Right kidney (tissue), 1 donor: Measurements from ENCODE around the gene CFAP58.

Experiments
- DNase-seq: peaks from one replicate; pipeline ENCODE4 v3.0.0-alpha.2; 2016

Gene CFAP58

GRCh38 chr10:104488439-104488832 lies 134.8 kb downstream of the CFAP58 start:
- DNase-seq = no peak

GRCh38 chr10:104492329-104492940 lies 138.8 kb downstream of the CFAP58 start:
- no peak for DNase-seq

- DNase-seq = no peak
Measured at GRCh38 chr10:104498347-104499081, 144.9 kb downstream of the CFAP58 start.

GRCh38 chr10:104501449-104501848 lies 147.8 kb downstream of the CFAP58 start:
- no peak for DNase-seq

GRCh38 chr10:104501864-104502579 lies 148.4 kb downstream of the CFAP58 start:
- DNase-seq = no peak

GRCh38 chr10:104502907-104503306 lies 149.3 kb downstream of the CFAP58 start:
- DNase-seq = no peak
